Lower leg skin (tissue), 3 donors: ENCODE measurements around the gene CCZ1.
"Not testable (repeated sequence)": the region's sequence is repeated elsewhere in the genome, so short reads cannot be mapped to it uniquely, and the experiment has no call there.

ENCODE experiments used
- POLR2A ChIP-seq, 2 donors: fragments of 450-650 bp; IDR thresholded peaks; one replicate each; pipeline ENCODE4 v1.6.1; 2016 to 2017; ENCODE audit warnings: antibody characterized with exemption in 2 of 2, mild to moderate bottlenecking in 1 of 2, moderate library complexity in 1 of 2
- TF ChIP-seq, protein P1 (sequence below), 3 donors: fragments of 450-650 bp; IDR thresholded peaks; one replicate each; pipeline ENCODE4 v1.5.1; 2016; ENCODE audit warnings: antibody characterized with exemption in 3 of 3, mild to moderate bottlenecking in 3 of 3, moderate library complexity in 2 of 3

DNA sequence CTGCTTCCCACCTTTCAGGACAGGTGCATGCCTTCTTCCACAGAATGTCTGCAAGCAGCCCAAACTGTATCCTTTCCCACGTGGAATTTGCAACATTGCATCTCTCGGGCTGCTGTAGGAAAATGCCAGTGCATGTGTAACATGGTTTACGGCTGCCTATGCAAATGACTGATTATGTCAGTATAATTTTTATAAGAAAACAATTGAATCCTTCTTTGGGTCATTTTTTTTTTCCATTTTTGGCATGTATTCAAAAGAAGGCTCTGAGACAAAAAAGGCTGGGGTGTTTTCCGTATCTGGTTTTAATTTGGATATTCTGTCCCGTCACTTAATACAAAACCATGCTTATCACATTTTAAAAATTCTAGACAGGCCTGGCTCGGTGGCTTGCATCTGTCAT is 18.4 kb upstream of the CCZ1 start:
- TF ChIP-seq, protein P1, sequence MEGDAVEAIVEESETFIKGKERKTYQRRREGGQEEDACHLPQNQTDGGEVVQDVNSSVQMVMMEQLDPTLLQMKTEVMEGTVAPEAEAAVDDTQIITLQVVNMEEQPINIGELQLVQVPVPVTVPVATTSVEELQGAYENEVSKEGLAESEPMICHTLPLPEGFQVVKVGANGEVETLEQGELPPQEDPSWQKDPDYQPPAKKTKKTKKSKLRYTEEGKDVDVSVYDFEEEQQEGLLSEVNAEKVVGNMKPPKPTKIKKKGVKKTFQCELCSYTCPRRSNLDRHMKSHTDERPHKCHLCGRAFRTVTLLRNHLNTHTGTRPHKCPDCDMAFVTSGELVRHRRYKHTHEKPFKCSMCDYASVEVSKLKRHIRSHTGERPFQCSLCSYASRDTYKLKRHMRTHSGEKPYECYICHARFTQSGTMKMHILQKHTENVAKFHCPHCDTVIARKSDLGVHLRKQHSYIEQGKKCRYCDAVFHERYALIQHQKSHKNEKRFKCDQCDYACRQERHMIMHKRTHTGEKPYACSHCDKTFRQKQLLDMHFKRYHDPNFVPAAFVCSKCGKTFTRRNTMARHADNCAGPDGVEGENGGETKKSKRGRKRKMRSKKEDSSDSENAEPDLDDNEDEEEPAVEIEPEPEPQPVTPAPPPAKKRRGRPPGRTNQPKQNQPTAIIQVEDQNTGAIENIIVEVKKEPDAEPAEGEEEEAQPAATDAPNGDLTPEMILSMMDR (IDR thresholded peaks at IDR 0.05): not testable (repeated sequence)
- TF ChIP-seq POLR2A (IDR thresholded peaks at IDR 0.05): not testable (repeated sequence)
